Hindlimb muscle (tissue), 1 donor: Measurements from ENCODE around the gene GGNBP2. TPM values are rescaled to one million over a fixed set of nuclear protein-coding genes. Genes with fewer than 3 reads are reported as not detected.

Source experiments
- DNase-seq: peaks from one replicate; pipeline ENCODE4 v3.0.0-alpha.2; 2013
- polyA plus RNA-seq: library from polyadenylated mRNA; unstranded; fragments of 120-200 nt; gene quantifications from one replicate; pipeline ENCODE4 v1.2.1, GENCODE V29; 2013; ENCODE audit not compliant: insufficient read length

The GGNBP2 gene
- polyA plus RNA-seq, 1 donor: 62.4 TPM

- no peak for DNase-seq
Observed at GRCh38 chr17:36515837-36516236, 28.9 kb upstream of the GGNBP2 start.

- DNase-seq: no peak
Observed at GRCh38 chr17:36523113-36523512, 21.6 kb upstream of the GGNBP2 start.

- no peak for DNase-seq
Observed at GRCh38 chr17:36524428-36524876, 20.3 kb upstream of the GGNBP2 start.

GRCh38 chr17:36525113-36525512 is 19.6 kb upstream of the GGNBP2 start:
- no peak for DNase-seq

- no peak for DNase-seq
Observed at GRCh38 chr17:36525888-36526287, 18.8 kb upstream of the GGNBP2 start.

DNA sequence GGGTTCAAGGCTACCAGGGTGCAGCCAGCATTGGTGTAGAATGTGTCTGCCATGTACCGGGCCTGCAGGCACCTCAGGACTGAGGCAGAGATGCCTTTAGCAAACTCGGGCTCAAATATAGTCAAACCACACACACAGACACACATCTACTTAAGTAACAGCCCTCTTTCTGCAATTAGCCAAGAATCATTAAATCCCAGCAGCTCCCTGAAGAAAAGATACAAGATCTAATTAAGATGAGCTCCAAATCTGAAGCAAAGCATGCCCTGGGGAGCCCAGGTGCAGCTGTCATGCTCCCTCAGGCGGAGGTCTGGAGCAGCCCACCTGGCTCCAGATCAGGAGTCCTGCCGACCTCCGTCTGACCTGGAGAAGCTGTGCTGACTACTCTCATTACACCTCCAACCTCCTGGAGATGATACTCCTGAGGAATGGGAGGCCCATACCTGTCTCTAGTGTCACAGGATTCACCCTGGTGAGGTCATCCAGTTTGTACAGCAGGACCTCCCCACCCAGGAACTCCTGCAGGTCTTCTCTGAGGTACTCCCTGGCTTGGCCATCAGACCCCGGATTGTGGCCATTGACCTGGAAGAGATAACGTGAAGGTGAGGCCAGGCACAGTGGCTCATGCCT is 17.0 kb upstream of the GGNBP2 start:
- DNase-seq: no peak

DNA sequence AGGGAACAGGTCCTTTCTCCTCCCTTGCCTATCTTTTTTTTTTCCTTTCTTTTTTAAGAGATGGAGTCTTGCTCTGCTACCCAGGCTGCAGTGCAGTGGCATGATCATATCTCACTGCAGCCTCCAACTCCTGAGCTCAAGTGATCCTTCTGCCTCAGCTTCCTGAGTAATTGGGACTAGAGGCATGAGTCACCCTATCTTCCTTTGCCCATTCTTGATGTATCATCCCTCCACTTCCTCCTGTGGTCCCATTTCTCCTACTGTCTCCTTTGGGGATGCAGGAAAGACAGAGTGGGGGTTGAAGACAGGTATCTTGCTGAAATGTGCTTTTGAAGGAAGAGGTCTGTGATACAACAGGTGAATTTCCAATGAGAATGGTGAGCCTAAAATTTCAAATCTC is 15.6 kb upstream of the GGNBP2 start:
- no peak for DNase-seq

GRCh38 chr17:36532435-36532975 is 12.2 kb upstream of the GGNBP2 start:
- DNase-seq: no peak

DNA sequence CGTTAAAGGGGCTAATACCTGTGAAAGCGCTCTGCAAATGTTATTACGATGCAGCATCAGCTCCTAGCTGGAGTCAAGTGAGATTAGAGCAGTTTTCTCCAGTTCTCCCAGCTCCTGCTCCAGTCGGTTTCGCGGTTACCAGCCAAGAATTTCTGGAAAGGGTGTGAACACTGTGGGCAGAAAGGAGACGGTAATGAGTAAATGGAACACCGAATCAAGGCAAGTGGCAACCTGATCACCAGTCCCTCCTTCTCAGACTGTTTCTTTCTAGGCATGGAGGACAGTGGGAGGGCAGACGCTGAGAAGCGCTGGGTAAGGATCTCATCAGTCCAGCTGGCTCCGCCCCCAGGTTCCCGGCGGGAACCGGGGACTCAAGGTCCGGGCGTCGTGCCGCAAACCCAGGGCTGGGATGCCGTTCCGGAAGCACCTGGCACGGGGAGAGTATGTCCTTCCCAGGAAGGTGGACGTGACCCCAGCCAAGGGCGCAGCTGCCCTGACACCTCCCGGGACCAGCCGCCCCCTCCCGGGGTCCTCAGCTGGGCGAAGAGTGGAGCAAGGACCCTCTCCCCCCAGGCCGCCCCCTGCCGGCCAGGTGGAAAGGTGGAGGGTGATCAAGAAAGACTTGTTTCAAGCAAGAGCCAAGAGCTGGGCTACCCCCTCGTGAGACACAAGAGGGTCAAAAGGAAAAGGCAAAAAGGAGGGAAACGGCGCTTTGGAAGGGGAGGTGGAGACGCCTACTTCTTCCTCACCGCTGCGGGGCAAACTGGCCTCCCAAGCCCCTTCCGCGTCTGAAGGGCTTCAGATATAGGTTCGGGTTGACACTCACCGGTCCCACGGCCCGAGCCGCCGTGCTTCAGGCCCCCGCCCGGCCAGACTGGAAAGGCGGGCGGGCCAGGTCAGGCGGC is 10.5 kb upstream of the GGNBP2 start:
- DNase-seq: peak; percentile 63

DNA sequence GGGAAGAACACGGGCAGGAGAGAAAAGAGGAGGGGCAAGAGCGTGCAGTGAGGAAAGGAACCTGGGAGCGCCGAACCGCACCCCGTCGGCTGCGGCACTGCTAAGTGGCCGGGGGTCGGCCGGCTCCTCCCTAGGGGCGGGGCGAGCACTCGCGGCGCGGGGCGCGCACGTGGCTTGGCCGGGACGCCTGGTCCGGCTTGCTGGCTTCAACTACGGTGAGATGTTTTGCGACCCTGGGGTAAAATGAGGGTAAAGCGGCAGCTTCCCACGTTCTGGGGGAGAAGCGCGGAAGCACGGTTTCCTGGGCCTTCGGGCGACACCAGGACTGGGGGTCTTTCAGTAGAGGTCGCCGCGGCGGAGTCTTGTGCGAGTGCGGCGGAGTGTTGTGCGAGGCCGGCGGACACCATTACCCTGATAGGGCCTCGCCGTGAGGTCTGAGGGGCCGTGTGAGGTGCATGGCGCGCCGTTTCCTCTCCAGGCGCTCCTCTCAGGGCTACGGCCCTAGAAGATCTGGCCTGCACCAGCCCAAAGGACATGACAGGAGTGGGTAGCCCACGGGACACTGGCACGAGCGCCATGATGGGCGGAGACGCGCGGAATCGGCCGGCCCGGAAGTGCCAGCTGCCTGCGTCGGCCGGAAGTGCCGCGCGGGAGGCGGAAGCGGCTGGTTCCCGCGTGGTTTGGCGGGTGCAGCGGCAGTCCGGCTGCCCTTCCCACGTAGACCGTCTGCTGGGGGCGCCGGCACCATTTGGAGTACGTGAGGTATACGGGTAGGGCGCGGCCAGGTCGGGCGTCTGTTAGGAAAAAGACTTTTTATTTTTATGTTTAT is 9.7 kb upstream of the GGNBP2 start, which contains the start of the genes MYO19 and PIGW:
MYO19 (minus strand) TSS at position 29 of the 829 bp plus-strand sequence. CDS start 2,330 bp downstream, outside the sequence.
PIGW (plus strand) TSS at position 148 of the 829 bp plus-strand sequence. CDS start 2,115 bp downstream, outside the sequence.
- peak; percentile 91 for DNase-seq

GRCh38 chr17:36535669-36536081 is 9.0 kb upstream of the GGNBP2 start:
- no peak for DNase-seq

DNA sequence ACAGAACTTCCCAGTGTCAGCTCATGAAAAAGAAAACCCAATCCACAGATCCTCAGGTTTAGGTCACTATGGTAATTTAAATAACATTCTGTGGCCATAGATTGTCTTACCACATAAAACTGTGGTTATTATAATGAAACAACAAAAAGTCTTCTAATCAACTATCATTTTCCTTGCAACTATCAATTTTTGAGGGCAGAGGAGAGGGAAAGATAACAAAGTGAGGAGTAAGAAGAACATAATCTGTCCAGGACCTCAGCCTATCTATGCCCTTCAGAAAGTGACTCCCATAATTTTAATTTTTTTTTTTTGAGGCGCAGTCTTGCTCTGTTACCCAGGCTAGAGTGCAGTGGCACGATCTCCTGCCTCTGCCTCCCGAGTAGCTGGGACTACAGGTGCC is 4.0 kb upstream of the GGNBP2 start:
- no peak for DNase-seq

DNA sequence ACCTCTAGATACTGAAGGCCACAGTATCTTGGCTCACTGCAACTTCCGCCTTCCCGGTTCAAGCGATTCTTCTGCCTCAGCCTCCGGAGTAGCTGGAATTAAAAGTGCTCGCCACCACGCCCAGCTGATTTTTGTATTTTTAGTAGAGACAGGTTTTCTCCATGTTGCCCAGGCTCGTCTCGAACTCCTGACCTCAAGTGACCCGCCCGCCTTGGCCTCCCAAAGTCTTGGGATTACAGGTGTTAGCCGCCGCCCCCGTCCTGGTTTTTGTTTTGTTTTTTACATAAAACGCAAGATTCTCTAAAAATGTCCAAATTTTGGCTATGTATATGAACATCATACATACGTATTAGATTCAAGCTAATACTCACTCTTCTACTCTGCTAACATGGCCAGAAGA is 2.0 kb upstream of the GGNBP2 start:
- DNase-seq: no peak

DNA sequence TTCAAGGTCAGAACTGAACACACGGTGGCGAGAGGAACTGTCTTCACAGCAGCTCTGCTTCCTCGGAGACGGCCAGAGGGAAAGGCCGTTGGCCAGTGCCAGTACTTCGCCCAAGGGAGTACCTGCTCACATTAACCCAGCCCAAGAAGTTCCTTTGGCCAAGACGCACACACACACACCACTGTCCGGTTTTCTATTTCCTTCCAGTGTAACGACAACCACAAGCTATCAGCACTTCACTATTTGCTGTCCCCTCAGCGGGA is 744 bp upstream of the GGNBP2 start:
- DNase-seq: peak; percentile 59

- no peak for DNase-seq
Observed at GRCh38 chr17:36545077-36545464, 352 bp downstream of the GGNBP2 start.

- peak; percentile 97 for DNase-seq
Observed at GRCh38 chr17:36545465-36546417, 1.0 kb downstream of the GGNBP2 start.

DNA sequence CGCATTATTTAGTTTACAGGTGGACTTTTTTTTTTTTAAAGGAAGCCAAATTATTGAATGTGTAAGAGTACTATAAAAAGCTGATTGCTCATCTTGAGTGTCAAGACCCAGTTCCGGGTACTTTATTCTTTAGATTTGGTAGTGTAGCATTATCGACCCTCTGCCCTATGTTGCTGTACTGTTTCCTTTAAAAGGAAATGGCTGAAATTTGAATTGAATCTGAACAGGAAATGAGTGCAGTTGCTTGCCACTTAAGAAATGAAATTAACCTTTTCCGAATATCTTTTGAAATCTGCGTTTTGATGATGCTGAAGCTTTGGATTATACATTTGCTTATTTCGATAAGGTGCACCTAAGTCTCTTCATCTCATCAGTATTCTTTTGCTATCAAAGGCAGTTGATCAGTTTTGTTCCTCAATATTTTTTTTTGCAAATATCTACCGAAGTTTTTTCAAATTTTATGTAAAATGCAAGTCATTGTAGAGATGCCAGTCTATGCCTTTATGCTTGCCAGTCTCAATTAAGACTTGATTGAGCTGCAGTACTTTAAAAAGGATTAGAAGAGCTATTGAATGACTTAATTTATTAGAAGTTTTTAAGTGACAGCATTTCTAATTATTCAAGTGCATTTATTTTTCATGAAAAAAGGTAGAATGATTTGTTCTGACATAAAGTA is 1.8 kb downstream of the GGNBP2 start:
- DNase-seq: no peak

GRCh38 chr17:36547776-36548175 is 3.1 kb downstream of the GGNBP2 start:
- DNase-seq: no peak

DNA sequence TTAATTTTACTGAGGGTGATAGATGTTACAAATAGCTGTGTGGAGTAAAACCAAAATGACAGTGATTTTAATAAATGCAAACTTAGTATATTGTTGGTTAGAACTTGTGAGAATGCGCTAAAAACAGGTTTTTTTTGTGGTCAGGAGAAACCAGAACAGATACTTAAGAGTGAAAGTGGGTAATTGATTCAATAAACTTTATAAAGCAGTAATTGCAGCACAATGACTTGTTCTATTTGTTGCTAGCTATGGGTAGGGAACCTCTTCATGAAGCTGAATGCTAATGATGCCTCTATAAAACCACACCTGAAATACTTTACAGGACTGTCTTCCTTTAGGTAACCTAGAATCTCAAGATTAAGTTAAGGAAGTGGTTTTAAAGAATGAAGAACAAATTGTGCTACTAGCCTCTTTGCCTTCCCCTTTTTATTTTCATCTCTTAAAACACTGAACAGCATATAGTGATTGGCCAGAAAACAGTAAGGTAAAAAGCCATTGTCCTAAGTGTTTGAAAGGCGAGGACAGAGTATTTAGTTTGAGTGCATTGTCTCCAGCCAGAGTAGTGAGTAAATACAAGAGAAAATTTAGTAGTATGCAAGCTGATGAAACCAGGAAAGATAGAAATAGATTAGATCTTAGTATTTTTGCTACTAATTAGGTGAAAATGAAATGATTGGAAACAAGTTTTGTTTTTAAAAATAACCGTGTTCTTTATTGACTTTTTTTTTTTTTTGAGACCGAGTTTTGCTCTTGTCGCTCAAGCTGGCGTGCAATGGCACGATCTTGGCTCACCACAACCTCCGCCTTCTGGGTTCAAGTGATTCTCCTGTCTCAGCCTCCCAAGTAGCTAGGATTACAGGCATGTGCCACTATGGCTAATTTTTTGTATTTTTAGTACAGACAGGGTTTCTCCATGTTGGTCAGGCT is 6.0 kb downstream of the GGNBP2 start:
- no peak for DNase-seq

DNA sequence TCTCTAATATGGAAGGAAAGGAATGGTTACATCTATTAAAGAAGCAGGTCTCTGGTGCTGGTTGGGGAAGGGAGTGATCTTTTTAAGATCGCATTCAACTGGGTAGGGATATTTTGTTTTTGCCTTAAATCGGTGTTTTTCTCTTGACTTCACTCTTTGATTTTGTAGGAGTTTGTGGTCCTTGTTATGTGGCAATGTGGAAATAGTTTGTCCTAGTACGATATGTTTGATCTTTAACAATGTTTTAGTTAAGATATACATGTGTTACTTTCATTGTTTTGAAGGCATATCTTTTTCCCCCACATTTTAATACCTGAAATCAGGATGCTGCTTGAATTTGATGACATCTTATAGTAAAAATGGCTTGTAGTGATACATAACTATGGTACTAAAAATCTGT is 8.7 kb downstream of the GGNBP2 start:
- no peak for DNase-seq
